T-cell (primary cell): ENCODE data around the gene PTPRD. TPM values are rescaled to one million over a fixed set of nuclear protein-coding genes. Genes with fewer than 3 reads are reported as not detected.

ENCODE experiments used
- ATAC-seq, 4 experiments: fragments of 200-7000 bp in 3 of 4; fragments of 150-1000 bp in 1 of 4; cut with Tn5 transposase; replicated peaks in 1 of 4; 1 replicate in 3 of 4; 2 replicates in 1 of 4; pipeline ENCODE4 v1.10.0; 2021; ENCODE audit warnings: moderate library complexity in 3 of 4, mild to moderate bottlenecking in 2 of 4, moderate number of reproducible peaks in 1 of 4
- CTCF ChIA-PET, 2 donors: fragments of 300-600 bp; sonication (Branson Sonifier 250); formaldehyde crosslinking; loops; one replicate each; lab custom pipeline; 2022; ENCODE audit warnings: antibody characterized with exemption in 2 of 2; lab: Charles Lee
- POLR2A ChIA-PET, 2 donors: fragments of 300-600 bp; sonication (Branson Sonifier 250); formaldehyde crosslinking; loops; one replicate each; lab custom pipeline; 2022; ENCODE audit warnings: antibody characterized with exemption in 2 of 2; lab: Charles Lee
- DNase-seq, 35 experiments: peaks; one replicate each; pipeline versions ENCODE4 v3.0.0 to v3.0.0-alpha.2; 2013 to 2023
- H3K27ac ChIP-seq: one replicate; pipeline ENCODE4 v1.5.1; 2013; ENCODE audit warnings: low read length
- H3K27me3 ChIP-seq, 2 experiments: replicated peaks in 1 of 2; 1 replicate in 1 of 2; 2 replicates in 1 of 2; pipeline versions ENCODE4 v1.6.1 to v1.7.0; 2013; ENCODE audit warnings: low read length in 1 of 2, mixed read lengths in 1 of 2; ENCODE audit not compliant: control insufficient read depth in 2 of 2, insufficient read depth in 2 of 2; ENCODE audit errors: extremely low read depth in 1 of 2
- H3K36me3 ChIP-seq, 2 donors: 1 replicate in 1 of 2; 2 replicates in 1 of 2; pipeline versions ENCODE4 v1.6.1 to v1.7.0; 2013; ENCODE audit warnings: low read length in 1 of 2; ENCODE audit not compliant: control insufficient read depth in 2 of 2, insufficient read depth in 1 of 2; ENCODE audit errors: extremely low read depth in 1 of 2
- H3K4me1 ChIP-seq, 2 experiments: 1 replicate in 1 of 2; 2 replicates in 1 of 2; pipeline versions ENCODE4 v1.6.1 to v1.7.0; 2013; ENCODE audit warnings: low read length in 2 of 2, mixed read lengths in 1 of 2; ENCODE audit not compliant: insufficient read depth in 2 of 2, control insufficient read depth in 1 of 2; ENCODE audit errors: extremely low read depth in 1 of 2
- H3K4me3 ChIP-seq, 2 donors: 1 replicate in 1 of 2; 2 replicates in 1 of 2; pipeline versions ENCODE4 v1.5.1 to v1.7.0; 2013; ENCODE audit warnings: mild to moderate bottlenecking in 2 of 2, low read length in 1 of 2, moderate library complexity in 1 of 2; ENCODE audit not compliant: control insufficient read depth in 1 of 2; ENCODE audit errors: extremely low read depth in 1 of 2
- H3K9me3 ChIP-seq: 2 replicates; pipeline ENCODE4 v1.7.0; 2013
- H3K27ac Mint-ChIP-seq, 2 donors: one replicate each; pipeline ENCODE4 v1.8.0; 2020 to 2021; ENCODE audit warnings: mild to moderate bottlenecking in 2 of 2, mixed read lengths in 2 of 2
- H3K27me3 Mint-ChIP-seq, 2 donors: one replicate each; pipeline ENCODE4 v1.8.0; 2021 to 2022; ENCODE audit warnings: mixed read lengths in 2 of 2
- H3K36me3 Mint-ChIP-seq: one replicate; pipeline ENCODE4 v1.8.0; 2021; ENCODE audit warnings: mixed read lengths
- H3K4me1 Mint-ChIP-seq, 3 donors: one replicate each; pipeline ENCODE4 v1.8.0; 2020 to 2022; ENCODE audit warnings: mixed read lengths in 3 of 3, mild to moderate bottlenecking in 1 of 3
- H3K4me3 Mint-ChIP-seq, 3 donors: one replicate each; pipeline ENCODE4 v1.8.0; 2020 to 2022; ENCODE audit warnings: mild to moderate bottlenecking in 3 of 3, mixed read lengths in 3 of 3, moderate library complexity in 3 of 3
- H3K9me3 Mint-ChIP-seq, 3 donors: one replicate each; pipeline ENCODE4 v1.8.0; 2020 to 2022; ENCODE audit warnings: mixed read lengths in 3 of 3
- WGBS: methylation state at CpG from one replicate; pipeline ENCODE4 v1.1.5; 2013; ENCODE audit warnings: missing lambda C conversion rate; ENCODE audit not compliant: insufficient coverage; 5-methylcytosine and 5-hydroxymethylcytosine counted together
- total RNA-seq, 35 experiments: library from RNA in 6 of 35; stranded (reverse) in 6 of 35; fragments of 120-200 nt in 1 of 35; gene quantifications; one replicate each; pipeline versions ENCODE4 v1.2.1 to v1.2.4 and lab custom pipeline; 2013 to 2026

Gene PTPRD
- total RNA-seq, 5 donors from 2014 or later (not counting 1 experiment from before 2014, with no cell fraction given), result 0.13 to 0.61 (median 0.38) TPM; not detected in 2

GRCh38 chr9:10238087-10238486 lies 374.7 kb downstream of the PTPRD start:
- POLR2A ChIA-PET, result no interaction called here
- no peak overlapping the region for H3K27ac ChIP-seq
- no peak for DNase-seq
- no peak for ATAC-seq
- Mint-ChIP-seq H3K27ac (no peak overlapping the region), H3K4me1 (no peaks in the 10 kb centered on the region), H3K27me3 (no peaks in the 10 kb centered on the region), H3K36me3 (no peaks in the 10 kb centered on the region), H3K9me3 (peaks cover 0 to 12% (median 9%) of the 10 kb centered on the region in 3 donors), H3K4me3 (no peak overlapping the region)
- H3K27me3 ChIP-seq, result no peaks in the 10 kb centered on the region
- 86% methylated on average over 1 of the region's 1 CpG for WGBS
- no peaks in the 10 kb centered on the region for H3K36me3 ChIP-seq
- H3K4me3 ChIP-seq, result no peak overlapping the region
- H3K9me3 ChIP-seq, result no peaks in the 10 kb centered on the region
- CTCF ChIA-PET, result no interaction called here
- H3K4me1 ChIP-seq, result no peaks in the 10 kb centered on the region

- H3K4me3 ChIP-seq, result no peak overlapping the region
- no peak for ATAC-seq
- POLR2A ChIA-PET, result no interaction called here
Observed at GRCh38 chr9:10237584-10237983, 375.2 kb downstream of the PTPRD start.

GRCh38 chr9:10236161-10236560 lies 376.6 kb downstream of the PTPRD start:
- Mint-ChIP-seq H3K4me3 (no peak overlapping the region), H3K27me3 (no peaks in the 10 kb centered on the region), H3K27ac (no peak overlapping the region), H3K9me3 (peaks cover 0 to 8% (median 6%) of the 10 kb centered on the region in 3 donors), H3K4me1 (no peaks in the 10 kb centered on the region), H3K36me3 (no peaks in the 10 kb centered on the region)
- 60% methylated on average over 1 of the region's 2 CpGs for WGBS
- POLR2A ChIA-PET, result no interaction called here
- DNase-seq, result no peak
- Histone ChIP-seq H3K4me3 (no peak overlapping the region), H3K27ac (no peak overlapping the region), H3K36me3 (no peaks in the 10 kb centered on the region), H3K9me3 (no peaks in the 10 kb centered on the region), H3K4me1 (no peaks in the 10 kb centered on the region), H3K27me3 (no peaks in the 10 kb centered on the region)
- no peak for ATAC-seq
- CTCF ChIA-PET, result no interaction called here

More at GRCh38 chr9:10237584-10237983, 375.2 kb downstream of the PTPRD start:
- Mint-ChIP-seq H3K4me1 (no peaks in the 10 kb centered on the region), H3K27me3 (no peaks in the 10 kb centered on the region), H3K4me3 (no peak overlapping the region), H3K27ac (no peak overlapping the region), H3K9me3 (peaks cover 0 to 12% (median 9%) of the 10 kb centered on the region in 3 donors), H3K36me3 (no peaks in the 10 kb centered on the region)
- no peaks in the 10 kb centered on the region for H3K36me3 ChIP-seq
- no peaks in the 10 kb centered on the region for H3K27me3 ChIP-seq
- H3K27ac ChIP-seq, result no peak overlapping the region
- CTCF ChIA-PET, result no interaction called here
- no peak for DNase-seq
- no peaks in the 10 kb centered on the region for H3K4me1 ChIP-seq
- H3K9me3 ChIP-seq, result no peaks in the 10 kb centered on the region

- 100% methylated on average over 1 of the region's 5 CpGs for WGBS
- CTCF ChIA-PET, result no interaction called here
- POLR2A ChIA-PET, result no interaction called here
- no peaks in the 10 kb centered on the region for H3K36me3 ChIP-seq
- H3K36me3 Mint-ChIP-seq, result no peaks in the 10 kb centered on the region
- H3K27me3 Mint-ChIP-seq, result no peaks in the 10 kb centered on the region
- no peak overlapping the region for H3K27ac Mint-ChIP-seq
- no peaks in the 10 kb centered on the region for H3K27me3 ChIP-seq
- no peaks in the 10 kb centered on the region for H3K4me1 Mint-ChIP-seq
- H3K9me3 Mint-ChIP-seq, result peaks cover 0 to 10% (median 8%) of the 10 kb centered on the region in 3 donors
- no peaks in the 10 kb centered on the region for H3K9me3 ChIP-seq
- ATAC-seq, result no peak
- H3K4me1 ChIP-seq, result no peaks in the 10 kb centered on the region
- H3K27ac ChIP-seq, result no peak overlapping the region
- no peak for DNase-seq
- no peak overlapping the region for H3K4me3 ChIP-seq
- H3K4me3 Mint-ChIP-seq, result no peak overlapping the region
Observed at GRCh38 chr9:10235376-10235775, 377.4 kb downstream of the PTPRD start.

- H3K27ac Mint-ChIP-seq, result no peak overlapping the region
- Histone ChIP-seq H3K27ac (no peak overlapping the region), H3K27me3 (no peaks in the 10 kb centered on the region), H3K4me3 (no peak overlapping the region), H3K9me3 (no peaks in the 10 kb centered on the region), H3K4me1 (no peaks in the 10 kb centered on the region), H3K36me3 (no peaks in the 10 kb centered on the region)
- H3K36me3 Mint-ChIP-seq, result no peaks in the 10 kb centered on the region
- ATAC-seq (no peak), DNase-seq (no peak)
- H3K27me3 Mint-ChIP-seq, result no peaks in the 10 kb centered on the region
- no peak overlapping the region for H3K4me3 Mint-ChIP-seq
- peaks cover 3 to 14% (median 3%) of the 10 kb centered on the region in 3 donors for H3K9me3 Mint-ChIP-seq
- 20% methylated on average over 1 of the region's 3 CpGs for WGBS
- ChIA-PET POLR2A (no interaction called here), CTCF (interaction anchor here (0.6 to 0.7 kb wide), 2 partner anchors 10 to 280 kb away, joined by 3 to 4 read pairs; no protein-coding TSS in a partner anchor)
- no peaks in the 10 kb centered on the region for H3K4me1 Mint-ChIP-seq
Observed at GRCh38 chr9:10232352-10232930, 380.4 kb downstream of the PTPRD start.

GRCh38 chr9:10230512-10230911 lies 382.3 kb downstream of the PTPRD start:
- H3K36me3 Mint-ChIP-seq, result no peaks in the 10 kb centered on the region
- no peaks in the 10 kb centered on the region for H3K9me3 ChIP-seq
- no peaks in the 10 kb centered on the region for H3K27me3 Mint-ChIP-seq
- H3K4me1 ChIP-seq, result no peaks in the 10 kb centered on the region
- POLR2A ChIA-PET, result no interaction called here
- H3K4me1 Mint-ChIP-seq, result no peaks in the 10 kb centered on the region
- H3K36me3 ChIP-seq, result no peaks in the 10 kb centered on the region
- H3K4me3 Mint-ChIP-seq, result no peak overlapping the region
- no peak for ATAC-seq
- CTCF ChIA-PET, result no interaction called here
- peaks cover 0 to 14% (median 3%) of the 10 kb centered on the region in 3 donors for H3K9me3 Mint-ChIP-seq
- H3K27me3 ChIP-seq, result no peaks in the 10 kb centered on the region
- DNase-seq, result no peak
- H3K27ac Mint-ChIP-seq, result no peak overlapping the region
- H3K4me3 ChIP-seq, result no peak overlapping the region
- H3K27ac ChIP-seq, result no peak overlapping the region
- WGBS, result no CpG with 5 or more reads among the region's 2 CpGs

- peaks cover 2 to 14% (median 7%) of the 10 kb centered on the region in 3 donors for H3K9me3 Mint-ChIP-seq
- no peaks in the 10 kb centered on the region for H3K36me3 Mint-ChIP-seq
- no peaks in the 10 kb centered on the region for H3K4me1 Mint-ChIP-seq
Observed at GRCh38 chr9:10228082-10228481, 384.7 kb downstream of the PTPRD start.

More at GRCh38 chr9:10228082-10228481, 384.7 kb downstream of the PTPRD start:
- no peak for DNase-seq
- Histone ChIP-seq H3K9me3 (no peaks in the 10 kb centered on the region), H3K4me3 (no peak overlapping the region), H3K36me3 (no peaks in the 10 kb centered on the region), H3K27me3 (no peaks in the 10 kb centered on the region), H3K4me1 (no peaks in the 10 kb centered on the region), H3K27ac (no peak overlapping the region)
- no peak for ATAC-seq
- Mint-ChIP-seq H3K27ac (no peak overlapping the region), H3K4me3 (no peak overlapping the region), H3K27me3 (no peaks in the 10 kb centered on the region)
- no CpG with 5 or more reads among the region's 1 CpG for WGBS
- POLR2A ChIA-PET, result no interaction called here
- CTCF ChIA-PET, result no interaction called here
